NCI-H510A treated with DMSO at 0.1 percent for 48 hours (cell line): ENCODE measurements around the gene DDAH1.
"Not testable (repeated sequence)": the region's sequence is repeated elsewhere in the genome, so short reads cannot be mapped to it uniquely, and the experiment has no call there.

Experiments
- DNase-seq: peaks from one replicate; lab custom pipeline; 2025; lab: John Stamatoyannopoulos, UW

DDAH1 gene

DNA sequence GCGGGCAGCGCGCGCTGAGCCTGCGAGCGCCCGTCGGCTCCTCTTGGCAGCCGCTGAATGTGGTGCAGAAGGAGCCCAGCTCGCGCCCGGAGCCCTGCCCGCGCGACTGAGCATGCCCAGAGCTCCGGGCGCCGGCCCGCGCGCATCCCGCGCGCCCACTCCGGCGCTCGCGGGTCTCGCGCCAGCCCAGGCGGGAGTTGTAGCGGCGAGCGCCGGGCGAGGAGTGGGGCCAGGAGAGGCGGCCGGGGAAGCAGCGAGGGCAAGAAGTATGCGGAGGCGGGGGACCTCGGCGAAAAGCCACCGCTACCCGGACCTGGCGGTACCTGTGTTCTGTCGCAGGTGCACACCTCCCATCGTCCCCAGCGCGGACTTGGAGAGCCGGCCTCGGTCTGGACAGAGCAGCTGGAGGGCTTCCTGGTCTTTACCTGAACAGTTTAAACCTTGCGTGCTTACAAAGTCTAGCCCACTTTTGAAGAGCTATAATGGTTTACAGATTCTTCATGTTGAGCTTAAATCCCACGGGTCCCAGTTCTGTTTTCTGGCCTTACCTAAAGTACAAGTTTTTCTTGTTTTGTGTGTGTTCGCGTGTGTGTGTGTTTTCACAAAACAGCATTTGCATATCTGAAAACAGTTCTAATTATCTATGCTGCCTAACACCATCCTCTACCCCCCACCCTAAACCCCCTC is at the start of gene DDAH1:
Gene DDAH1, minus strand, starts transcription at position 61 of the 687 bp plus-strand sequence. CDS start 114 bp downstream, outside the sequence.
- peak; percentile 80 for DNase-seq

DNA sequence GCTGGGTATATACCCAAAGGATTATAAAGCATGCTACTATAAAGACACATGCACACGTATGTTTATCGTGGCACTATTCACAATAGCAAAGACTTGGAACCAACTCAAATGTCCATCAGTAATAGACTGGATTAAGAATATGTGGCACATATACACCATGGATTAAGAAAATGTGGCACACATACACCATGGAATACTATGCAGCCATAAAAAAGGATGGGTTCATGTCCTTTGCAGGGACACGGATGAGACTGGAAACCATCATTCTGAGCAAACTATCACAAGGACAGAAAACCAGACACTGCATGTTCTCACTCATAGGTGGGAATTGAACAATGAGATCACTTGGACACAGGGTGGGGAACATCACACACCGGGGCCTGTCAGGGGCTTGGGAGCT is 49.0 kb upstream of the DDAH1 start:
- DNase-seq = not testable (repeated sequence)

GRCh38 chr1:85504417-85504816 is 39.5 kb upstream of the DDAH1 start:
- DNase-seq = no peak

DNA sequence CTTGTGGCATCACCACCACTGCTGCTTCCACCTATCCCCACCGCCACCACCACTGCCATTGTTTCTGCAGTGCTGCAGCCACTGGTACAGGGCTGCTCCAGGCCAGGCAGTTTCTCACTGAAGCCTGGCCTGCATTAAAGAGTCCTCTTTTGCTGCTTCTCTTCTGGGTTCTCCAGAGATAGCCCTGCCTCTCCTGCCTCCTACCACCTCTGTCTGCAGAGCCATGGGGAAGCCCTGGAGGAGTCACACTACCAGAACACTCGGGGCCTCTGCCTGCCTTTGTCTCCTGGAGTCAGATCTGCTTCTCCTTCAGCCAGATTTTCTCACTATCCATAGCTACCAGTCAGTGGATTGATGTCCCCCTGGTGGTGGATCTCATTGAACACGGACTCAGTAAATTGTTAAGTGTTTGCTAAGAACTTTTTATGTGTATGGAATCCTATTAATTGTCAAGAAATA is 37.7 kb upstream of the DDAH1 start:
- peak; percentile 40 for DNase-seq

GRCh38 chr1:85502171-85502570 is 37.2 kb upstream of the DDAH1 start:
- DNase-seq = no peak

DNA sequence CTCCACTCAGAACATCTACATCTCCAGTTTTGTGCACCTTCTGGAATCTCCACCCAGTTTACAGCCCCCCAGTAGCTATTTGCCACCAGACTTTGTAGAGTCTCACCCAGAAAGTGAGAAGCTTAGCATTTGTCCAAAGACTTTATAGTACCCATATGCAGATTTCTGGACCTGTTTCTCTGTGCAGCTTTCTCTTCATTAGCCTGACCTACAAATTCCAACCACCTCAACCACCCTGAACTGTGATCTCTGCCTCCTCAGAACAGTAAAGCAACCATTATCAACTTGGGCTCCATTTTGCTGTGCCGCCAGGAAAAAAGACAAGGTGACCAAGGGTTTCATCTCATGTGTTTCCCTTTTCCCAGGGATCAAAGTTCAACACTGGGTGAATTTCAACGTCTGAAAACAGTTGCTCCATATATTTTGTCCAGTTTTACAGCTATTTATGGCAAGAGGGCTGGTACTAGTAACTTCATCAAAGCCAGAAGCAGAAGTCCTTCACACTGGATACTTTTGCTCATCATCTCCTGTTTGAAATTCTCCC is 36.5 kb upstream of the DDAH1 start:
- no peak for DNase-seq

GRCh38 chr1:85496941-85497582 is 32.1 kb upstream of the DDAH1 start:
- no peak for DNase-seq

GRCh38 chr1:85495556-85495955 is 30.6 kb upstream of the DDAH1 start:
- DNase-seq = no peak

GRCh38 chr1:85494904-85495266 is 29.9 kb upstream of the DDAH1 start:
- no peak for DNase-seq

DNA sequence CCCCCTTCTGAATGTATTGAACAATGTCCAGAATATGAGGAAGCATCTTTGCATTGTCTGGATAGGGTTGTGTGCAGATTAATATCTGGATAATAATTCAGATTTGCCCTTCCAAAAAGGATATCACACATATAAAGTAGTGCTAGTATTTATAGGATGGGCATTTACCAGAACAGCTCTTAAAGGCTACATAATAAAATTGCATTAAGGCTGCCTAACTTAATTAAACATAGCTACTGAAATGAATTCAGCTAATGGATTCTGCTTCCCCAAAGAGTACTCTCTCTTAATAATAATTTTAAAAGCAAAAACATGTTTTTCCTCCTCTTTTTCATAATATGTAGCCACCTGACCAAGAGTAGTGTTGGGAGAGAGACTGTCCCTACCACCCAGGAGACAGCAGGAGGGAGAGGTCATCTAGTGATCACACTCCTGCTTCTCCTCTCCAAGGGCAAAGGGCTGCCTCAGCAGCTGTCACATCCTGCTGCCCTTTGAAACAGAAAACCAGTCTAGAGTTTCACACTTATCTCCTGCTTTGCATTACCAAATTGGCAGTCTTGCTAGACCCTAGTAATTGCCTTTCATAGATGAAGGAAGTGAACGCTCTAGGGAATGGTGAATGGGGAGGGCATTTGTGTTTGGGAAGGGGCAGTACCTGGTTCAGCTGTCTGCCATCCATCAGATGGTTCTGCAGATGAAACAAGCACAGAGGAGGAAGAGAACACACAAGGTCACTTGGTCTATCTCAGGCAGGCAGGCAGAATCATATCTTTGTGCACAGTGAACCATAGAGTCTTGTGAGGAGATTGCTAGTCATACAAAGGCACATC is 29.3 kb upstream of the DDAH1 start:
- peak; percentile 74 for DNase-seq

- no peak for DNase-seq
Measured at GRCh38 chr1:85490270-85490985, 25.5 kb upstream of the DDAH1 start.

GRCh38 chr1:85488126-85488525 is 23.2 kb upstream of the DDAH1 start:
- no peak for DNase-seq

GRCh38 chr1:85485516-85485915 is 20.6 kb upstream of the DDAH1 start:
- no peak for DNase-seq

- DNase-seq = no peak
Measured at GRCh38 chr1:85484716-85485115, 19.8 kb upstream of the DDAH1 start.

- no peak for DNase-seq
Measured at GRCh38 chr1:85484264-85484663, 19.3 kb upstream of the DDAH1 start.

- DNase-seq = no peak
Measured at GRCh38 chr1:85481688-85482087, 16.7 kb upstream of the DDAH1 start.

GRCh38 chr1:85480566-85480965 is 15.6 kb upstream of the DDAH1 start:
- DNase-seq = no peak

- no peak for DNase-seq
Measured at GRCh38 chr1:85479491-85479890, 14.5 kb upstream of the DDAH1 start.

- DNase-seq = no peak
Measured at GRCh38 chr1:85478366-85478765, 13.4 kb upstream of the DDAH1 start.

- no peak for DNase-seq
Measured at GRCh38 chr1:85475055-85475454, 10.1 kb upstream of the DDAH1 start.

DNA sequence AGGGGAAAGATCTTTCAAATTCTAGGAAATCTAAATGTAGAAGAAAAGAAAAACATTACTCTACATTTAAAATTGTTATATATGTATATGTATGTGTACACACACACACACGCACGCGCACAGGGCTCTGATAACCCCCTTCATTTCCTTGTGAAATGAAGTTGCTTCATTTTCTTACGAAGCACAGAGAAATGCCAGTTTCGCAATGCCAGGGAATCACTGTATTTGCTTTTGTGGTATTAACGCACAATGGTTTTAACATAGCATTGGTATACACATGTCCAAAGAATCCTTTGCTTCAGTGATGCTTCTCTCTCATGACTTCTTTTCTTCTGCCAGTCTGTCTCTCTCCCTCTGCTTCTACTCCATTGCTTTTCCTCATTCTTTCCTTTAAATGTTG is 8.4 kb upstream of the DDAH1 start:
- DNase-seq = no peak

- DNase-seq = no peak
Measured at GRCh38 chr1:85471558-85471957, 6.6 kb upstream of the DDAH1 start.
